HEK293 (cell line): ENCODE results near the gene MKNK2.

Experiments used
- FEZF1 ChIP-seq: fragments of 450-650 bp; formaldehyde crosslinking; IDR thresholded peaks from 2 replicates; pipeline ENCODE4 v1.5.1; 2016; ENCODE audit warnings: missing biosample characterization, missing genetic modification characterization
- ZNF174 ChIP-seq: fragments of 450-650 bp; formaldehyde crosslinking; IDR thresholded peaks from 2 replicates; pipeline ENCODE4 v1.5.0; 2017; ENCODE audit warnings: missing biosample characterization, mild to moderate bottlenecking, missing genetic modification characterization
- ZNF223 ChIP-seq: fragments of 450-650 bp; formaldehyde crosslinking; IDR thresholded peaks from 2 replicates; pipeline ENCODE4 v1.5.1; 2016; ENCODE audit warnings: missing biosample characterization, missing genetic modification characterization
- TF ChIP-seq, protein P1 (sequence below): fragments of 450-650 bp; formaldehyde crosslinking; IDR thresholded peaks from 2 replicates; pipeline ENCODE4 v1.5.1; 2016; ENCODE audit warnings: missing biosample characterization, missing genetic modification characterization
- TF ChIP-seq, protein P2 (sequence below): fragments of 450-650 bp; formaldehyde crosslinking; IDR thresholded peaks from 2 replicates; pipeline ENCODE4 v1.5.1; 2016; ENCODE audit warnings: missing biosample characterization, missing genetic modification characterization
- TF ChIP-seq, protein P3 (sequence below): fragments of 450-650 bp; formaldehyde crosslinking; IDR thresholded peaks from 2 replicates; pipeline ENCODE4 v1.5.1; 2016; ENCODE audit warnings: missing biosample characterization, missing genetic modification characterization
- TF ChIP-seq, protein P4 (sequence below): fragments of 450-650 bp; formaldehyde crosslinking; optimal IDR thresholded peaks from 2 replicates; pipeline ENCODE3; 2016; ENCODE audit warnings: missing biosample characterization, mild to moderate bottlenecking, missing genetic modification characterization

DNA sequence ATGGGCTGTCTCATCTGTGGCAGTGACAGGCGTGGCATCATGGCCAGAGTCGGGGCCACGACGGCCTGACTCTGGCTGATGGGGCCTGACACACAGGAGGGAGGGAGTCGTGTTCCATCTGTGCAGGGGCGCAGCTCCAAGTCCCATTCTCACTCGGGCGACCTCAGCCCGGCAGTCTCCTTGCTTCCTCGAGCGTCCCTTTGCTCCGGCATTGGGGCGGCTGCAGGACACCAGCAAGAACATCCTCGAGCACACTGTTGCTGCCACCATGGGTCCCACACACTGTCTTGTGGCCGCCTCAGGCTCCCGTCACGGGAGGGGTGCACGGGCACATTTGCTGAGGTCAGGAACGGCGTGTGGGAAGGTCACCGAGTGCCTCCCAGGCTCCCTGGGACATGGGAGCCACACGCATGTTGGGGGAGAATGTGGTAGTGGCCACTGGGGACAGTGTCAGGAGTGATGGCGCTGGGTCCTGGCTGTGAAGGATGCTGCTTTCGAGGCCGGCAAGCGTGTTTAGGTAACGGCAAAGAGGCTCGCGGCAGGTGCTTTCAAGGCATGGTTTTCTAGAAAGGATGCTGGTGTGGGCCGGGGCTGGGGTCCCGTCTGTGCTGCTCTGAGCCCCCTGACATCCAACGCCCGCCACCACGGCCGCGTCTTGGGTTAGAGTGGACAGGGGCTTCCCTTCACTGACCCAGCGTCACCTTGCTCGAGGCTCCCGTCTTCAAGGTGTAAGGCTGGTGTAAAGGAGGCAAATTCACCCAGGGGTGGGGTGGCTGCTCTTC, 49.1 kb upstream of the MKNK2 start:
- TF ChIP-seq ZNF223 (tag by site-specific recombination) (no peak), FEZF1 (tag by site-specific recombination) (no peak), ZNF174 (tag by site-specific recombination) (no peak)
- TF ChIP-seq, protein P1, sequence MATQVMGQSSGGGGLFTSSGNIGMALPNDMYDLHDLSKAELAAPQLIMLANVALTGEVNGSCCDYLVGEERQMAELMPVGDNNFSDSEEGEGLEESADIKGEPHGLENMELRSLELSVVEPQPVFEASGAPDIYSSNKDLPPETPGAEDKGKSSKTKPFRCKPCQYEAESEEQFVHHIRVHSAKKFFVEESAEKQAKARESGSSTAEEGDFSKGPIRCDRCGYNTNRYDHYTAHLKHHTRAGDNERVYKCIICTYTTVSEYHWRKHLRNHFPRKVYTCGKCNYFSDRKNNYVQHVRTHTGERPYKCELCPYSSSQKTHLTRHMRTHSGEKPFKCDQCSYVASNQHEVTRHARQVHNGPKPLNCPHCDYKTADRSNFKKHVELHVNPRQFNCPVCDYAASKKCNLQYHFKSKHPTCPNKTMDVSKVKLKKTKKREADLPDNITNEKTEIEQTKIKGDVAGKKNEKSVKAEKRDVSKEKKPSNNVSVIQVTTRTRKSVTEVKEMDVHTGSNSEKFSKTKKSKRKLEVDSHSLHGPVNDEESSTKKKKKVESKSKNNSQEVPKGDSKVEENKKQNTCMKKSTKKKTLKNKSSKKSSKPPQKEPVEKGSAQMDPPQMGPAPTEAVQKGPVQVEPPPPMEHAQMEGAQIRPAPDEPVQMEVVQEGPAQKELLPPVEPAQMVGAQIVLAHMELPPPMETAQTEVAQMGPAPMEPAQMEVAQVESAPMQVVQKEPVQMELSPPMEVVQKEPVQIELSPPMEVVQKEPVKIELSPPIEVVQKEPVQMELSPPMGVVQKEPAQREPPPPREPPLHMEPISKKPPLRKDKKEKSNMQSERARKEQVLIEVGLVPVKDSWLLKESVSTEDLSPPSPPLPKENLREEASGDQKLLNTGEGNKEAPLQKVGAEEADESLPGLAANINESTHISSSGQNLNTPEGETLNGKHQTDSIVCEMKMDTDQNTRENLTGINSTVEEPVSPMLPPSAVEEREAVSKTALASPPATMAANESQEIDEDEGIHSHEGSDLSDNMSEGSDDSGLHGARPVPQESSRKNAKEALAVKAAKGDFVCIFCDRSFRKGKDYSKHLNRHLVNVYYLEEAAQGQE (tag by site-specific recombination) = no peak
- TF ChIP-seq, protein P2, sequence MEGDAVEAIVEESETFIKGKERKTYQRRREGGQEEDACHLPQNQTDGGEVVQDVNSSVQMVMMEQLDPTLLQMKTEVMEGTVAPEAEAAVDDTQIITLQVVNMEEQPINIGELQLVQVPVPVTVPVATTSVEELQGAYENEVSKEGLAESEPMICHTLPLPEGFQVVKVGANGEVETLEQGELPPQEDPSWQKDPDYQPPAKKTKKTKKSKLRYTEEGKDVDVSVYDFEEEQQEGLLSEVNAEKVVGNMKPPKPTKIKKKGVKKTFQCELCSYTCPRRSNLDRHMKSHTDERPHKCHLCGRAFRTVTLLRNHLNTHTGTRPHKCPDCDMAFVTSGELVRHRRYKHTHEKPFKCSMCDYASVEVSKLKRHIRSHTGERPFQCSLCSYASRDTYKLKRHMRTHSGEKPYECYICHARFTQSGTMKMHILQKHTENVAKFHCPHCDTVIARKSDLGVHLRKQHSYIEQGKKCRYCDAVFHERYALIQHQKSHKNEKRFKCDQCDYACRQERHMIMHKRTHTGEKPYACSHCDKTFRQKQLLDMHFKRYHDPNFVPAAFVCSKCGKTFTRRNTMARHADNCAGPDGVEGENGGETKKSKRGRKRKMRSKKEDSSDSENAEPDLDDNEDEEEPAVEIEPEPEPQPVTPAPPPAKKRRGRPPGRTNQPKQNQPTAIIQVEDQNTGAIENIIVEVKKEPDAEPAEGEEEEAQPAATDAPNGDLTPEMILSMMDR = no peak
- TF ChIP-seq, protein P3, sequence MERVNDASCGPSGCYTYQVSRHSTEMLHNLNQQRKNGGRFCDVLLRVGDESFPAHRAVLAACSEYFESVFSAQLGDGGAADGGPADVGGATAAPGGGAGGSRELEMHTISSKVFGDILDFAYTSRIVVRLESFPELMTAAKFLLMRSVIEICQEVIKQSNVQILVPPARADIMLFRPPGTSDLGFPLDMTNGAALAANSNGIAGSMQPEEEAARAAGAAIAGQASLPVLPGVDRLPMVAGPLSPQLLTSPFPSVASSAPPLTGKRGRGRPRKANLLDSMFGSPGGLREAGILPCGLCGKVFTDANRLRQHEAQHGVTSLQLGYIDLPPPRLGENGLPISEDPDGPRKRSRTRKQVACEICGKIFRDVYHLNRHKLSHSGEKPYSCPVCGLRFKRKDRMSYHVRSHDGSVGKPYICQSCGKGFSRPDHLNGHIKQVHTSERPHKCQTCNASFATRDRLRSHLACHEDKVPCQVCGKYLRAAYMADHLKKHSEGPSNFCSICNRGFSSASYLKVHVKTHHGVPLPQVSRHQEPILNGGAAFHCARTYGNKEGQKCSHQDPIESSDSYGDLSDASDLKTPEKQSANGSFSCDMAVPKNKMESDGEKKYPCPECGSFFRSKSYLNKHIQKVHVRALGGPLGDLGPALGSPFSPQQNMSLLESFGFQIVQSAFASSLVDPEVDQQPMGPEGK (tag by site-specific recombination) = no peak
- TF ChIP-seq, protein P4, sequence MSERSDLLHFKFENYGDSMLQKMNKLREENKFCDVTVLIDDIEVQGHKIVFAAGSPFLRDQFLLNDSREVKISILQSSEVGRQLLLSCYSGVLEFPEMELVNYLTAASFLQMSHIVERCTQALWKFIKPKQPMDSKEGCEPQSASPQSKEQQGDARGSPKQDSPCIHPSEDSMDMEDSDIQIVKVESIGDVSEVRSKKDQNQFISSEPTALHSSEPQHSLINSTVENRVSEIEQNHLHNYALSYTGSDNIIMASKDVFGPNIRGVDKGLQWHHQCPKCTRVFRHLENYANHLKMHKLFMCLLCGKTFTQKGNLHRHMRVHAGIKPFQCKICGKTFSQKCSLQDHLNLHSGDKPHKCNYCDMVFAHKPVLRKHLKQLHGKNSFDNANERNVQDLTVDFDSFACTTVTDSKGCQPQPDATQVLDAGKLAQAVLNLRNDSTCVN (tag by site-specific recombination) = no peak
